ENCODE measurements around the gene TMOD1.

TMOD1 gene

GRCh38 chr9:97548819-97549540 is 47.5 kb downstream of the TMOD1 start:
- no peak for TF ChIP-seq JUND (IDR thresholded peaks at IDR 0.05; ENCODE audit: low read depth)
- in situ Hi-C loops (cut with HindIII; ENCODE audit: low pct_unique_long_range_greater_than_20kb, low sequenced_read_pairs) = no loop called here
- no peak for DNase-seq (ENCODE audit: low read depth in 1 of 2, low spot score in 1 of 2)

GRCh38 chr9:97550386-97550785 is 48.9 kb downstream of the TMOD1 start:
- no peak for DNase-seq (ENCODE audit: low read depth in 1 of 2, low spot score in 1 of 2)
- in situ Hi-C loops (cut with HindIII; ENCODE audit: low pct_unique_long_range_greater_than_20kb, low sequenced_read_pairs) = no loop called here
- TF ChIP-seq JUND (IDR thresholded peaks at IDR 0.05; ENCODE audit: low read depth) = no peak

- TF ChIP-seq JUND (IDR thresholded peaks at IDR 0.05; ENCODE audit: low read depth) = no peak
- in situ Hi-C loops (cut with HindIII; ENCODE audit: low pct_unique_long_range_greater_than_20kb, low sequenced_read_pairs) = no loop called here
- no peak for DNase-seq (ENCODE audit: low read depth in 1 of 2, low spot score in 1 of 2)
These were observed 49.8 kb downstream of the TMOD1 start for GRCh38 chr9:97551308-97551707.

- in situ Hi-C loops (cut with HindIII; ENCODE audit: low pct_unique_long_range_greater_than_20kb, low sequenced_read_pairs) = no loop called here
- DNase-seq (ENCODE audit: low read depth in 1 of 2, low spot score in 1 of 2) = no peak
- TF ChIP-seq JUND (IDR thresholded peaks at IDR 0.05; ENCODE audit: low read depth) = no peak
These were observed 51.7 kb downstream of the TMOD1 start for GRCh38 chr9:97553141-97553540.

- no peak for TF ChIP-seq JUND (IDR thresholded peaks at IDR 0.05; ENCODE audit: low read depth)
- no peak for DNase-seq (ENCODE audit: low read depth in 1 of 2, low spot score in 1 of 2)
- in situ Hi-C loops (cut with HindIII; ENCODE audit: low pct_unique_long_range_greater_than_20kb, low sequenced_read_pairs) = no loop called here
These were observed 52.4 kb downstream of the TMOD1 start for GRCh38 chr9:97553841-97554240.

GRCh38 chr9:97554566-97555075 is 53.2 kb downstream of the TMOD1 start:
- no peak for DNase-seq (ENCODE audit: low read depth in 1 of 2, low spot score in 1 of 2)
- no peak for TF ChIP-seq JUND (IDR thresholded peaks at IDR 0.05; ENCODE audit: low read depth)
- in situ Hi-C loops (cut with HindIII; ENCODE audit: low pct_unique_long_range_greater_than_20kb, low sequenced_read_pairs) = no loop called here

GRCh38 chr9:97555164-97555563 is 53.7 kb downstream of the TMOD1 start:
- in situ Hi-C loops (cut with HindIII; ENCODE audit: low pct_unique_long_range_greater_than_20kb, low sequenced_read_pairs) = no loop called here
- no peak for DNase-seq (ENCODE audit: low read depth in 1 of 2, low spot score in 1 of 2)
- no peak for TF ChIP-seq JUND (IDR thresholded peaks at IDR 0.05; ENCODE audit: low read depth)

GRCh38 chr9:97556036-97556720 is 54.7 kb downstream of the TMOD1 start:
- in situ Hi-C loops (cut with HindIII; ENCODE audit: low pct_unique_long_range_greater_than_20kb, low sequenced_read_pairs) = no loop called here

GRCh38 chr9:97556721-97557605 is 55.5 kb downstream of the TMOD1 start:
- in situ Hi-C loops (cut with HindIII; ENCODE audit: low pct_unique_long_range_greater_than_20kb, low sequenced_read_pairs) = no loop called here
- no peak for TF ChIP-seq JUND (IDR thresholded peaks at IDR 0.05; ENCODE audit: low read depth)

More at GRCh38 chr9:97556036-97556720, 54.7 kb downstream of the TMOD1 start:
- DNase-seq (ENCODE audit: low read depth in 1 of 2, low spot score in 1 of 2) = no peak
- TF ChIP-seq JUND (IDR thresholded peaks at IDR 0.05; ENCODE audit: low read depth) = no peak

GRCh38 chr9:97557606-97558095 is 56.2 kb downstream of the TMOD1 start:
- in situ Hi-C loops (cut with HindIII; ENCODE audit: low pct_unique_long_range_greater_than_20kb, low sequenced_read_pairs) = no loop called here
- no peak for TF ChIP-seq JUND (IDR thresholded peaks at IDR 0.05; ENCODE audit: low read depth)
- DNase-seq (ENCODE audit: low read depth in 1 of 2, low spot score in 1 of 2) = no peak

More at GRCh38 chr9:97556721-97557605, 55.5 kb downstream of the TMOD1 start:
- no peak for DNase-seq (ENCODE audit: low read depth in 1 of 2, low spot score in 1 of 2)

- DNase-seq (ENCODE audit: low read depth in 1 of 2, low spot score in 1 of 2) = no peak
- in situ Hi-C loops (cut with HindIII; ENCODE audit: low pct_unique_long_range_greater_than_20kb, low sequenced_read_pairs) = no loop called here
- TF ChIP-seq JUND (IDR thresholded peaks at IDR 0.05; ENCODE audit: low read depth) = no peak
These were observed 57.2 kb downstream of the TMOD1 start for GRCh38 chr9:97558701-97559101.

GRCh38 chr9:97559111-97559514 is 57.6 kb downstream of the TMOD1 start:
- DNase-seq (ENCODE audit: low read depth in 1 of 2, low spot score in 1 of 2) = no peak
- TF ChIP-seq JUND (IDR thresholded peaks at IDR 0.05; ENCODE audit: low read depth) = no peak
- in situ Hi-C loops (cut with HindIII; ENCODE audit: low pct_unique_long_range_greater_than_20kb, low sequenced_read_pairs) = no loop called here

Measured in T47D (cell line).